SK-N-SH treated with all-trans-retinoic acid at 6 μM for 48 hours (cell line): Measurements from ENCODE around the gene OSBP.

Experiments used
- PPARA ChIP-seq: fragments of 250-450 bp; sonication (Bioruptor Pico); IDR thresholded peaks from 2 replicates; pipeline ENCODE4 v1.5.0; 2020; ENCODE audit warnings: mild to moderate bottlenecking, borderline replicate concordance
- TOX ChIP-seq: fragments of 250-450 bp; sonication (Bioruptor Pico); IDR thresholded peaks from 2 replicates; pipeline ENCODE4 v1.8.0; 2021; ENCODE audit warnings: mild to moderate bottlenecking, moderate library complexity, borderline replicate concordance

DNA sequence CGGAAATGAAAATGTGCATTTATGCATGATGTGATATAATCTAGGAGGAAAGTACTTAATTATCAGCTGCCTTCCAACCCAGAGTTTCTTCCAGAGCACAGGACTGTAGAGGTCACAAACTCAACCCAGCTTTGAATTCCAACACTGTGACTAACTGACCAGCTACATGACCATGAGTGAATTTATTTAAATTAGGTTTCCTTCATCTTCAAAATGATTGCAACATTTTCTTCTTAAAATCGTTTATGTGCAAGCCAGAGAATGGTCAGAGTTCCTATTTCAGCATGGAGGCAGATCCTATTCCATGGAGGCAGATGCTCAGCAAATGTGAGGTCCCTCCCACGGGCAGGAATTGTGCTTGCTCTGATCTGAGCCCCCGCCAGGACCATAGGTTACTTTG lies 42.4 kb downstream of the OSBP start:
- TF ChIP-seq TOX (CRISPR knock-in tag) (no peak), PPARA (CRISPR knock-in tag) (no peak)
